AML-193 (cell line): ENCODE results near the gene SCO2.

ENCODE experiments used
- DNase-seq, 2 experiments: peaks; one replicate each; lab custom pipeline; 2025; lab: John Stamatoyannopoulos, UW

The SCO2 gene

DNA sequence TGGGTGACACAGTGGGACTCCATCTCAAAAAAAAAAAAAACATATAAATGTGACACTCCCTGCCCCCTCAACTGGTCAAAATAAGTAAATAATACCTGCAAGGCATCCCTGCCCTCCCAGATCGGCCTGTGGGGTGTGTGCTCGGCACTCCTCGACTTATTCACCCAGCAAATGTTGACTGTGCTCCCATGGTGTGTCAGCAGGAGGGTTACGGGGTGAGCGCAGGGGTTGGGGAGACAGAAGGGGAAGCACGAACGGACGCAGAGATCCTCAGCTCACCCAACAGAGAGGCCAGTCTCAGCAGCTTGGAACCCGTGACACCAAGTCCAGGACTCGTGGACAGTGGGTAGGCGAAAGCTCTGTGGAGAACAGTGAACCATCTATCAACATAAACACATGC, 45.7 kb downstream of the SCO2 start:
- no peak for DNase-seq

DNA sequence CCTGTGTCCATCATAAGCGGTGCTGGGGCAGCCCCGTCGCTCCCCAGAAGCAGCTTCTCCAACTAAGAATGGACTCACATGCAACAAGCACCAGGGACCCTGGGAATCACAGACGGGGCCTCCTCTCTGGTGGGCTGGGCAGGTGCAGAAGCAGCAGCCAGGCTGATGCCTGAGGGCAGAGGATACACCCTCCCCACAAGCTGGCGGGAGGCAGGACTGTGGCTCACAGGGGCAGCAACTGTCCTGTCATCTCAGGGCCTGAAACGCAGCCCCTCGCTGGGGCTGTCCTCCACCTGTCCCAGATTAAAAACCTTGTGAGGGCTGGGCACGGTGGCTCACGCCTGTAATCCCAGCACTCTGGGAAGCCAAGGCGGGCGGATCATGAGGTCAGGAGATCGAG, 47.5 kb downstream of the SCO2 start:
- no peak for DNase-seq

DNA sequence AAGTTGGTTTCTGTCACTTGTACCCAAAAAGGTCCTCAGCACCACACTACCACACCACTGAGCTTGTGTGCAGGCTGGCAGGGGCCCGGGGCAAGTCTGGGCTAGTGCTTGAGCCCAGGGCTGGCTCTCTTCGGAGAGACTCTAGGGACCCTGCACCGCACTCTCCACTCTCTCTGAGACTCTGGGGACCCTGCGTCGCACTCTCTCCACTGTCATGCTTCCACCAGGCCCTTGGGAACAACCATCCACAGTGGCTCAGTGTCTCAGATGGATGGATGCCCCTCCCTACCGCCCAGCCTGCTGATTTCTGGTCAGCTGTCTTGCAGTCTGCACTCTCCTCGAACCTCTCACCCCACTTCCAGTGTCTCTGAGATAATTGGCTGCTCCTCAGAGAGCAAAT, 48.5 kb downstream of the SCO2 start:
- no peak for DNase-seq

DNA sequence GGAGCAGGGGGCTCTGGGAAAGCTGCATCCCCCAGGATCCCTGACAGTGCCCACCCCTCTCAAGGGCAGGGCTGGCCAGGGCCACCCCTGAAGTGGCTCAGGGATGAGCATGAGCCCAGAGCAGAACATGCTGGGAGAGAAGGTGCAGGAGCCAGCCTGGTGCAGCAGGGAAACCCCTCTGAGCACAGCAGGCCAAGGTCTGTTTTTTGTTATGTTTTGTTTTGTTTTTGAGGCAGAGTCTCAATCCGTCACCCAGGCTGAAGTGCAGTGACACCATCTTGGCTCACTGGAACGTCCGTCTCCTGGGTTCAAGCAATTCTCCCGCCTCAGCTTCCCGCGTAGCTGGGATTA, 49.8 kb downstream of the SCO2 start:
- no peak for DNase-seq

DNA sequence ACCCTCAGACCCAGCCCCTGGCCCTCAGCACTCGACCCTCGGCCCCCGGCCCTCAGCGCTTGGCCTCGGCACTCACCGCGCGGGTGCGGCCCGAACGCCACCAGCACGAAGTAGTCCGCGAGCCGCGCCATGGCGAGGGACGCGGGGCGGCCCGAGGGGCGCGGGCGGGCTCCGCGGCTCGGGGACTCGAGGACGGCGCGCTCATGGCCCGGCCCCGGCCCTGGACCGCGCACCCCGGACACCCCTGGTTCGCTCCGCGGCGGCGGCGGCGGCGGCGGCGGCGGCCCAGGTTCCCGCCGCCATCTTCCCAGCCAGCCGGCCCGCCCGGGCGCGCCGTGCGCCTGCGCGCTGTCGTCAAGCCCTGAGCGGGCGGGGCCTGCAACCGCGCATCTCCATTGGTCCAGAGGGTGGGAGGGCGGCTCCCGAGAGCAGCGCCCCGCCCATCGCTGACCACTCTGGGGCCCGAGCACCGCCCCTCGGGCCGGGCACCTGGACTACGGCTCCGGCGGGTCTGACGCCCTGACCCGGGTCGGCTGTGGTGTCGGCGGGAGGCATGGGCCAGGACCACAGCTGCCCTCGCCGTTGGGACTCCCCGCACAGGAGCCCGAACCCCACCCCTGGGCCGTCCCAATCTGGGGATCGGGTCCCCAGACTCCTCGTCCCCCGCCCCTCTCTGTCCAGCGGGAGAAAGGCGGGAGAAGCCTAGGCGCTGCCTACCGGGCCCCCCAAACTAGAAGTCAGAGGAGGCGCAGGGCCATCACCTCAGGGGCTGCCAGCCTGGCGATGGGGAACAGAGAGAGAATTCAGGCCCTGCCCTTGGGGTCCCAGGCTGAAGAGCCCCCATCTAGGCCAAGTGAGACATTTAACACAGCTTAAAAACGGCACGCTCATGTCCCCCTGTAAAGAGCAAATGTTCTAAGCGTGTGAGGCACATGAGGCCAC, 50.4 kb downstream of the SCO2 start, which contains the start of gene SBF1:
Gene SBF1, minus strand, starts transcription at position 326 of the 942 bp plus-strand sequence. Its CDS starts 195 bp downstream, at position 131.
- DNase-seq: peak; percentile 68 to 73

DNA sequence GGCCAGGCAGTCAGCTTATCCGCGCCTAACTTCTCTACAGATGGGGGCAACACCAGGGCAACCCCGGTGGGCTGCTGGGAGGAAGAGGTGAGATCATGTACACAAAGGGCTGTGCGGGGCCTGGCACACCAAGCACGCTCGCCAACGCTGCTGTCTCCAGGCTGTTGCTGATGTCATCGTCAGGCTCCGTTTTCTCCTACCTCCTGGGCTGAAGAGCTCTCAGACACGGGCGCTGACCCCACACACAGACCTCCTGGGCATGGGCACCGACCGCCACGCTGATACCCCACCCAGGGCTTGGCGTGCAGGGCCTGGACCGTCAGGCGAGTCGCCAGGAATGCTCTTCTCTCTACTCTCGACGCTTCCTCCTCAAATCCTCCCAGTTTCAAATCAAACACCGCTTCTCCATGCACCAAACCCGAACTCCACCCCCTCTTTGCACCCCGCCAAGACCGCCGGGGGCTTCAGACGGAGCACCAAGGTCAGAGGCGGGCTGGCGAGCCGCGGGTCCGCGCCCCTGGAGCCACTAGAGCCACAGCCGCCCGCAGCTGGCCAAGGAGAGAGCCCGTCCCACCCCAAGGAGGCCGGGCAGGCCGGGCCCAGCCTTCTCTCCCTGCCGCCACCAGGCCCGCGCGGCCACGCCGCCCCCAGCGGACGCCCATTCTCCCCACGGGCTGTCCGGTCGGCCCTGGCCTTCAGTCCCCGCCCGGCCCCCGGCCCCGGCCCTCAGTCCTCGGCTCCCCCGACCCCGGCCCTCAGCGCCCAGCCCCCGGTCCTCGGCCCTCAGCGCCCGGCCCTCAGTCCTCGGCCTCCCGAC, 51.3 kb downstream of the SCO2 start:
- peak in 1 of 2 experiments; percentile 10 for DNase-seq
